Common myeloid progenitor, CD34-positive (primary cell): Measurements from ENCODE around the gene CDK10.

Experiments used
- CTCF ChIA-PET: fragments of 350-600 bp; sonication (Branson Sonifier 250); formaldehyde crosslinking; loops from one replicate; lab custom pipeline; 2021; ENCODE audit warnings: antibody characterized with exemption; lab: Charles Lee
- POLR2A ChIA-PET: fragments of 350-600 bp; sonication (Branson Sonifier 250); formaldehyde crosslinking; loops from one replicate; lab custom pipeline; 2021; ENCODE audit warnings: antibody characterized with exemption; lab: Charles Lee
- DNase-seq, 3 donors: peaks; one replicate each; pipeline versions ENCODE4 v3.0.0 to v3.0.0-alpha.2; 2013
- H3K27ac ChIP-seq, 2 experiments: 1 replicate in 1 of 2; 2 replicates in 1 of 2; pipeline ENCODE4 v1.7.0; 2013; ENCODE audit warnings: inconsistent platforms in 2 of 2, low read length in 2 of 2, mild to moderate bottlenecking in 2 of 2, low read depth in 1 of 2, moderate library complexity in 1 of 2; ENCODE audit not compliant: severe bottlenecking in 2 of 2, insufficient read depth in 1 of 2, poor library complexity in 1 of 2
- H3K27me3 ChIP-seq, 5 experiments: replicated peaks in 2 of 5; 1 replicate in 3 of 5; 2 replicates in 2 of 5; pipeline versions ENCODE4 v1.6.1 to v1.7.0; 2013; ENCODE audit warnings: low read length in 4 of 5, mild to moderate bottlenecking in 2 of 5, moderate library complexity in 2 of 5, inconsistent platforms in 1 of 5; ENCODE audit not compliant: insufficient read depth in 5 of 5, control insufficient read depth in 4 of 5
- H3K36me3 ChIP-seq, 4 experiments: 1 replicate in 2 of 4; 2 replicates in 2 of 4; pipeline versions ENCODE4 v1.6.1 to v1.7.0; 2013; ENCODE audit warnings: low read length in 3 of 4, control low read depth in 1 of 4, mild to moderate bottlenecking in 1 of 4; ENCODE audit not compliant: control insufficient read depth in 4 of 4, insufficient read depth in 4 of 4
- H3K4me1 ChIP-seq, 4 experiments: 1 replicate in 3 of 4; 2 replicates in 1 of 4; pipeline versions ENCODE4 v1.6.1 to v1.7.1; 2013; ENCODE audit warnings: low read length in 3 of 4, mild to moderate bottlenecking in 3 of 4, control low read depth in 1 of 4, inconsistent platforms in 1 of 4, moderate library complexity in 1 of 4; ENCODE audit not compliant: control insufficient read depth in 4 of 4, insufficient read depth in 4 of 4; ENCODE audit errors: control extremely low read depth in 1 of 4
- H3K4me3 ChIP-seq, 7 experiments: 1 replicate in 4 of 7; 2 replicates in 3 of 7; pipeline versions ENCODE4 v1.5.1 to v1.7.0; 2013; ENCODE audit warnings: mild to moderate bottlenecking in 7 of 7, low read length in 6 of 7, moderate library complexity in 6 of 7, inconsistent platforms in 2 of 7, low read depth in 2 of 7, control low read depth in 1 of 7; ENCODE audit not compliant: insufficient read depth in 4 of 7, control insufficient read depth in 1 of 7; ENCODE audit errors: extremely low read depth in 1 of 7
- H3K9me3 ChIP-seq, 5 experiments: 1 replicate in 4 of 5; 2 replicates in 1 of 5; pipeline versions ENCODE4 v1.6.1 to v1.7.1; 2013; ENCODE audit warnings: low read length in 4 of 5, mild to moderate bottlenecking in 2 of 5, inconsistent platforms in 1 of 5, low read depth in 1 of 5, moderate library complexity in 1 of 5; ENCODE audit not compliant: control insufficient read depth in 4 of 5, insufficient read depth in 2 of 5; ENCODE audit errors: control extremely low read depth in 1 of 5
- WGBS: methylation state at CpG from one replicate; pipeline ENCODE4 v1.1.5; 2013; ENCODE audit not compliant: insufficient coverage; 5-methylcytosine and 5-hydroxymethylcytosine counted together

Gene CDK10

DNA sequence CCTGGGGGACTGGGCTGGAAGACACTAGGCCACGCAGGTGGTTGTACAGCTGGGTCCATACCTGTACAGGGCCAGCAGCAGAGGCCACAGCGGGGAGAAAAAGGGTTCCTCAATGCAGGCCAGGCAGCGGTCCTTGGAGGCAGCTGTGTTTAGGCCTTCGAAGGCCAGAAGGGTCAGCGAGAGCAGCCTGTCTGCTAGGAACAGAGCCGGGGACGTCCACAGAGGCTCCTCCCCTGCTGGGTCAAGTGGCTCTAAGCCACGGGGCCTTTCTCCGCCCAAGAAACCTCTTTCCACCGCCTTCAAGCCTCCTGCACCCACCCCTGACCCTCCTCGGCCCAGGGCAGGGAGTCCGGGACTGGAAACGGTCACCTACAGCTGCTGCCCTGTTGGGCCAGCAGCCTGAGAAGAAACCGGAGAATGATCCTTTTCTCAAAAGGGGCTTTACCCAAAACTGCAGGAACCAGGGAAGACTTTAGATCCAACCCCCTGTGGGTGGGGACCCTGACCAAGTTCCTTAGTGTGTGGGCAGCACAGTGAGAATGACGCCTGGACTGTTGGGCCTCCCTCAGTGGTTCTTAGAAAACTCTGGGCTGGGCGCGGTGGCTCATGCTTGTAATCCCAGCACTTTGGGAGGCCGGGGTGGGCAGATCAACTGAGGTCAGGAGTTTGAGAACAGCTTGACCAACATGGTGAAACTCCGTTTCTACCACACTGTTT is 23.4 kb downstream of the CDK10 start:
- H3K4me1 ChIP-seq: peaks cover 0 to 18% (median 14%) of the 10 kb centered on the region in 4 experiments
- WGBS: 96% methylated on average over 19 of the region's 19 CpGs
- no peaks in the 10 kb centered on the region for H3K9me3 ChIP-seq
- no peaks in the 10 kb centered on the region for H3K27me3 ChIP-seq
- POLR2A ChIA-PET: interaction anchor here (0.6 to 1.5 kb wide), 2 partner anchors 12 to 34 kb away, joined by 4 to 6 read pairs; no protein-coding TSS in a partner anchor
- peak overlapping the region in 1 of 2 experiments; percentile 1 for H3K27ac ChIP-seq
- CTCF ChIA-PET: interaction anchor here (1.0 to 16.5 kb wide), 8 partner anchors 9 to 150 kb away, joined by 3 to 195 read pairs (median 4); partner anchors contain the start of gene SPATA2L
- H3K36me3 ChIP-seq: peaks cover 0 to 5% (median 2%) of the 10 kb centered on the region in 4 experiments
- no peak for DNase-seq
- H3K4me3 ChIP-seq: no peak overlapping the region

DNA sequence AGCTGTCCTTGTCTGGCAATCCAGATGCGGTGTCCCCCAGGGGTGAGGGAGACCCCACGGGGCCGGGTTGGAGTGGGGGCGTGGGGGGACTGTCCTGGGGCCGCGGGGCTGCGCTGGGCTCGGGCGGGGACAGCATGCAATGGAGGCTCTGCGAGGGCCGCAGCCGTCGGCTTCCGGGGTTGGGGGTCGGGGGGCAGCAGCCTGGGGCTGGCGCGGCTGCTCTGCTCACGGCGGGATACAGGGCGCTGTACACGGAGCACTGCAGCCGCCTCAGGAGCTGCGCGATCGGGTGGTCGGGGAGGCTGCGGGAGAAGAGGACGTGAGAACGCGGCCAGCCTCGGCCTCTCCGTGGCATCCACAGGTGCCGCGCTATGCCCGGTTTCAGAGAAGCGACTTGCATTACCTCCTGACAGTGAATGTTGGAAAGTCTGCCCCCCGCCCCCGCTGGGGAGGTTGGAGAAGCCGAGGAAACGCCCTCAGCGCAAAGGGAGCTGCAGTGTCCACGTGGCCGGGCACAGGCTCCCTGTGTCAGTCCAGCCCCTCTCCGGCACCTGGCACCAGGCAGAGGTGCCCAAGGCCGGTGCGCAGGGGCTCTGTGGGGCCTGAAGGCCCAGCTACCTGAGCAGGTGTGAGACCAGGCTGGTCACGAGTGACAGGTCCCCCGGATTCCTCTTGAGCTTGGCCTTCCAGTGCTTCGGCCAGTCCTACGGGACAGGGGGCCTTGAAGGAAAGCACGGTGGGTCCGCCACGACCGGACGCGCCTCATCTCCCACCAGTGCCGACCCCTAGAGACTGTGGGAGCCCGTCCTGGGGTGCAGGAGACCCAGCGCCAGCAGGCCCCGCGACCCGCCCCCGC is 24.4 kb downstream of the CDK10 start:
- H3K36me3 ChIP-seq: peaks cover 0 to 5% (median 2%) of the 10 kb centered on the region in 4 experiments
- H3K9me3 ChIP-seq: no peaks in the 10 kb centered on the region
- ChIA-PET POLR2A (interaction anchor here (0.6 kb wide), 1 partner anchor 143 kb away, joined by 3 read pairs; no protein-coding TSS in a partner anchor), CTCF (interaction anchor here (1.0 to 16.5 kb wide), 5 partner anchors 10 to 80 kb away, joined by 3 to 195 read pairs (median 4); partner anchors contain the start of gene SPATA2L)
- WGBS: 94% methylated on average over 55 of the region's 63 CpGs
- H3K27me3 ChIP-seq: no peaks in the 10 kb centered on the region
- peaks cover 0 to 17% (median 14%) of the 10 kb centered on the region in 4 experiments for H3K4me1 ChIP-seq
- DNase-seq: no peak
- no peak overlapping the region for H3K4me3 ChIP-seq
- no peak overlapping the region for H3K27ac ChIP-seq

DNA sequence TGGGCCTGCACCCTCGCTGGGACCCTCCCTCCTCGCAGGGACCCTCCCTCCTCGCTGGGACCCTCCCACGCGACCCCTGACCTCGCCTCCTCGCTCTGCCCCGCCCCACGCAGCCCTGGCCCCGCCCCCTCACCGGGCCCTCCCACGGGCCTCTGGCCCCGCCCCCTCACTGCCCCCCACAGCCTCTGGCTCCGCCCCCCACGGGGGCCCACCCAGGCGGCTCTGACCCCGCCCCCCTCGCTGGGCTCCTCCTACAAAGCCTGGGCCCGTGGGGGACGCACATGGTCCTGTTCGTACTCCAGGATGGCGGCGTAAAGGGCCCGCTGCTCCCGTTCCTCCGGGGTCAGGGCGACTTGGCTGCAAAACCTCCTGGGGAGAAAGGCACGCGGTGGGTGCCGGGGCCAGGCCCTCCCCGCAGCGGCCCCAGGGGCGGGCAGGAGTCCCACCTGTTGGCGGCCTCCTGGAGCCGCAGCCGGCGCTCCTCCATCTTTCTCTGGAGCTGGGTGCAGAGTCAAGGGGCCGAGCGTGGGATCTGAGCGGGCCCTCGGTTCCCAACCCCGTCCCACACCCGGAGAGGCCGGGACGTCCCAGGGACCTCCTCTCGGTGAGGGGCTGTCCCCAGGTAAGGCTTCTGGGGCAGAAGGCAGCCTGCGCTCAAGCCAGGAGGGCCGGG is 25.2 kb downstream of the CDK10 start:
- Histone ChIP-seq H3K27ac (peak overlapping the region in 1 of 2 experiments; percentile 54), H3K4me1 (peaks cover 0 to 13% (median 12%) of the 10 kb centered on the region in 4 experiments), H3K9me3 (no peaks in the 10 kb centered on the region), H3K4me3 (peak overlapping the region; percentile 52 to 79 (median 74)), H3K36me3 (peaks cover 0 to 10% (median 4%) of the 10 kb centered on the region in 4 experiments), H3K27me3 (no peaks in the 10 kb centered on the region)
- POLR2A ChIA-PET: interaction anchor here (0.6 to 1.2 kb wide), 2 partner anchors 14 to 143 kb away, joined by 3 to 5 read pairs; no protein-coding TSS in a partner anchor
- CTCF ChIA-PET: interaction anchor here (1.6 to 16.5 kb wide), 3 partner anchors 9 to 149 kb away, joined by 4 to 195 read pairs (median 8); no protein-coding TSS in a partner anchor
- 0% methylated on average over 18 of the region's 48 CpGs for WGBS
- peak; percentile 64 to 79 (median 76) for DNase-seq

DNA sequence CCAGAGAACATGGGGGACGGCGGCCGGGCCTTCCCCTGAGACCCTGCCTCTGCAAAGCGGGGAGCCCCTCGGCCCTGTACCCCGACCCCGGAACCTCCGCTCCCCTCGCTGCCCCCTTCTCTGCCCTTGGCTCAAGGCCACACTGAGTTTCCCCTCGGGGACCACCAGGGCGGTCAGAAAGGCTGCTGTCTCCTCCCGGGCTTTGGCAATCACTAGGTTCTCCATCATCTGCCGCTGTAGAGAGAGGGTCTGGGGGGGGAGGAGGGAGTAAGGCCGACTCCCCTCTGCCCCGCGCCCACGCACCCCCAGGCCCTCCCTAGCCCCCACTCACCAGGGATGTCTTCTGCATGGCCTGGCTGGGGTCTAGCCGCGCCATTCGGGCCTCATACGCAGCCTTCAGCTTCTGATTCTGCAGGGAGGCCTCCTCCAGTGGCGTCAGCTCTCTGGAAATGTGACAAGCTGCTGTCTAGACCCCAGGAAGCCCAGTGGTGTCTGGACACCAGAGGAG is 25.8 kb downstream of the CDK10 start:
- no peaks in the 10 kb centered on the region for H3K9me3 ChIP-seq
- H3K27me3 ChIP-seq: no peaks in the 10 kb centered on the region
- H3K27ac ChIP-seq: peak overlapping the region in 1 of 2 experiments; percentile 54
- 13% methylated on average over 17 of the region's 22 CpGs for WGBS
- H3K4me3 ChIP-seq: peak overlapping the region; percentile 52 to 79 (median 74)
- CTCF ChIA-PET: interaction anchor here (0.9 to 16.5 kb wide), 6 partner anchors 9 to 149 kb away, joined by 3 to 195 read pairs (median 4); no protein-coding TSS in a partner anchor
- no peak for DNase-seq
- H3K4me1 ChIP-seq: peaks cover 0 to 13% (median 12%) of the 10 kb centered on the region in 4 experiments
- POLR2A ChIA-PET: interaction anchor here (0.7 to 1.2 kb wide), 2 partner anchors 13 to 153 kb away, joined by 5 to 6 read pairs; no protein-coding TSS in a partner anchor
- peaks cover 0 to 14% (median 4%) of the 10 kb centered on the region in 4 experiments for H3K36me3 ChIP-seq

- Histone ChIP-seq H3K4me3 (no peak overlapping the region), H3K36me3 (peaks cover 0 to 22% (median 5%) of the 10 kb centered on the region in 4 experiments), H3K27me3 (no peaks in the 10 kb centered on the region), H3K4me1 (peaks cover 3 to 41% (median 35%) of the 10 kb centered on the region in 4 experiments), H3K9me3 (no peaks in the 10 kb centered on the region), H3K27ac (no peak overlapping the region)
- CTCF ChIA-PET: interaction anchor here (1.8 to 6.9 kb wide), 3 partner anchors 10 to 17 kb away, joined by 5 to 54 read pairs (median 8); no protein-coding TSS in a partner anchor
- no peak for DNase-seq
- WGBS: 100% methylated on average over 9 of the region's 15 CpGs
- POLR2A ChIA-PET: no interaction called here
Measured at GRCh38 chr16:89716493-89716892, 30.0 kb downstream of the CDK10 start.
